Adipose tissue (tissue), 3 donors: ENCODE measurements around the gene AK8. TPM values are rescaled to one million over a fixed set of nuclear protein-coding genes. Genes with fewer than 3 reads are reported as not detected.

Source experiments
- H3K27ac ChIP-seq: one replicate; pipeline ENCODE4 v1.5.1; 2013; ENCODE audit warnings: low read depth, low read length
- WGBS, 3 donors: extraction: QIAGEN DNeasy Blood & Tissue Kit; methylation state at CpG; one replicate each; pipeline ENCODE4 v1.1.7; 2013; 5-methylcytosine and 5-hydroxymethylcytosine counted together
- polyA plus RNA-seq, 3 donors: library from polyadenylated mRNA; stranded (reverse); fragments of 200-250 nt; gene quantifications; one replicate each; pipeline ENCODE4 v1.2.3, GENCODE V29; 2013
- donor health status: healthy with polysubstance abuse.
- donor health status: Bipolar disorder and iron deficiency.
- donor health status: healthy.

The AK8 gene, protein sequence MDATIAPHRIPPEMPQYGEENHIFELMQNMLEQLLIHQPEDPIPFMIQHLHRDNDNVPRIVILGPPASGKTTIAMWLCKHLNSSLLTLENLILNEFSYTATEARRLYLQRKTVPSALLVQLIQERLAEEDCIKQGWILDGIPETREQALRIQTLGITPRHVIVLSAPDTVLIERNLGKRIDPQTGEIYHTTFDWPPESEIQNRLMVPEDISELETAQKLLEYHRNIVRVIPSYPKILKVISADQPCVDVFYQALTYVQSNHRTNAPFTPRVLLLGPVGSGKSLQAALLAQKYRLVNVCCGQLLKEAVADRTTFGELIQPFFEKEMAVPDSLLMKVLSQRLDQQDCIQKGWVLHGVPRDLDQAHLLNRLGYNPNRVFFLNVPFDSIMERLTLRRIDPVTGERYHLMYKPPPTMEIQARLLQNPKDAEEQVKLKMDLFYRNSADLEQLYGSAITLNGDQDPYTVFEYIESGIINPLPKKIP
- polyA plus RNA-seq: under 1 TPM in 2 of 3 donors, not detected in 1; 0.12 to 0.66 TPM

DNA sequence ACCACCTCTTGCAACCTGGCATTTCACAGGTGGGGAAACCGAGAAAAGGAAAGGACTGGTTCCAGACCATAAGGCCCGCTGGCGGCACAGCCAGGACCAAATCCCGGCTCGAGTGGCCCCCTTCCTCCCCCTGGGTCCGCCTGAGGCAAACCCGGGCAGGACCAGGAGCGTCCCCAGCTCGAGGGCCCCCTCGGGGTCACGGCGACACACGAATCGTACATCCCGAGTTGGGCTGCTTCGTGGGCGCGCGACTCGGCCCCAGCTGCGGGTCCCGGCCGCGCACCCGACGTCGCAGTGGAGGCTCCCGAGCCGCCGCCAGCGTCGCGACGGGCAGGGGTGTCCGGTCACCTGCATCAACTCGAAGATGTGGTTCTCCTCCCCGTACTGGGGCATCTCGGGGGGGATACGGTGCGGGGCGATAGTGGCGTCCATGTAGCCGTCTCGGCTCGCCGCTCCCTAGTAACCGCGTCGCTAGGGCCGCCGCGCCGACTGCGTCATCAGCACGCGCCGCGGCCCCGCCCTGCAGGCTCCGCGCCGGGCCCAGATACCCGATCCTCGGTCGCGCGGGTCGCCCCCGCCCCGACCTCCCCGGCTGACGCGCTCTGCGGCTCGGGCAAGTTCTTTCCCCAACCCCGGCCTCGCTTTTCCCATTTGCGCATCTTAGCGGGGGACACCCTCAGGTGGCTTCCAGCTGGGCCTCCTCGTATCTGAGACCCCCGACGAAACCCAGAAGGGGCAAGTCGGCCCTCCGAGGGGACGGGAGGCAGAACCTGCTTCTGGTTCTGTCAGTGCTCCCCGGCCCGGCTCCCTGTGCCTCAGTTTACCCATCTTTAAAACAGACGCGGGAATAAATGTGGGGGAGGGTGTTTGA, at the start of gene AK8:
TSS of gene AK8 (minus strand) at position 461 of the 871 bp plus-strand sequence. CDS start at position 432, 29 bp downstream.
- H3K27ac ChIP-seq: no peak within 1 kb of the TSS
- WGBS, 3 donors: 0 to 1% (median 0%) methylated on average over 68 to 89 of the region's 89 CpGs

DNA sequence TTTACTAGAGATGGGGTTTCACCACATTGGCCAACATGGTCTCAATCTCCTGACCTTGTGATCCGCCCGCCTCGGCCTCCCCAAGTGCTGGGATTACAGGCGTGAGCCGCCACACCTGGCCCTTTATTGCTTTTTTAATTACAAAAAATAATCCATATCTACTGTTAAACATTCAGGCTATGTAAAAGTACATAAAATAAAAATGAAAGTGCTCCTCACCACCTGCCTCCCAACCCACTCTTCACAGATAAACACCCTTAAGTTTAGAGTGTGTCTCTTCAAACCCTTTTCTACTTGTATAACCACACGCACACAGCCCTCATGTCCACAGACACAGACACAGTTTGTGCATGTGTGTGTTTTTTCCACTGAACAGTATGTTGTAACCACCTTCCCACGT, 49.6 kb upstream of the AK8 start:
- no peak overlapping the region for H3K27ac ChIP-seq
- WGBS, 3 donors: 83 to 95% (median 84%) methylated on average over 7 of the region's 7 CpGs

DNA sequence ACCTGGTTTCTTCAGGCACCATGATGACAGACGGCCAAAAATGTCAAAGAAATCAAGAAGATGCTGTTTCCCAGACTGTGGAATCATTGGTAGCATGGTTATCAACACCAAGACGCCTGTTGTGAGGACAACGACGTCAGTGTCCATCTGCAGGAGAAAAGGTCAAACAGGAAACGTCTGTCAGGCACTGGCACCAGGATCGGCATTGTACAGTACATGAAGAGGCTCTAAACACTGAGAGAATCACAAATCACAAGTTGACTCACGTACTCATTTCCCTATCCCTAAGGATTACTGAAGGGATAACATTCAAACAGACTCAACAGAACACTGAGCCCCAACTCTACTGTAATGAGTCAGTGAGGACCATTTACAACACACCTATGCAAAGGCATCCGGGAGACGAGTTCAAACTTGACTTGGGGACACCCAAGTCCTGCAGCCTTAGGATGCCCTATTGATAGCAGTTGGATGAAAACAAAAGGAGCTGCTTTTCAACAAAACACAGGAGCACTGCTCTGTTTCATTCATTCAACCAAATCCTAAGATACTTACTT, 45.3 kb upstream of the AK8 start:
- H3K27ac ChIP-seq: no peak overlapping the region
- 85 to 90% (median 88%) methylated on average over 9 of the region's 9 CpGs for WGBS, 3 donors

DNA sequence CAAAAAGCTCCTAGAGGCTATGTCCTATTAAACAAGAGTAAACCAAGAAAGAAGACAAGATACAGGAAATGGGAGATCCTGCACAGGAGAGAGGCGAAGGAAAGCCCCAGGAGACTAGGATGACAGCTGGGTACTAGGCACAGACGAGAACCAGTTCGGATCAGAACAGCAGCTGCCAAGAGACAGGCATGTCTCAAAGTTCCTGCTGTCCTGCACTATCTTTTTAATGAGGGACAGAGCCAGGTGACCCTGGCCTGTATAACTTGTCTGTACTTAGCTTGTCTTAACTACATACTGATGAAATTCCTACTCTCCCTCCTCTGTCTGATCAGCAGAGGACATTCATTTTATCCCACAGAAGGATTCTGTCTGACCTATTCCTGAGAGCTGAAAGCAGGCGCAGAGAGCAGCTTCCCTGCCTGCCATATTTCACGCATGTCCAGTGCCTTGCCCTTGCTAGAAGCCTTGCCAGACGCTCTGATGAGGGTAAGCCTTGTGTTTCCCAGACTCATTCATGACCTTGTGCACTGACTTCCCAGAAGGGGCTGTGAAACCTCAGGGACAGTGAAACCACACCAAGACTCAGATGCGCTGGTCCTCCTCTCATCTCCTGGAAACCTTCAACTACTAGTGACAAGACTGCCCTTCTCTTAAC, 41.7 kb upstream of the AK8 start:
- WGBS, 3 donors: 91 to 95% (median 93%) methylated on average over 7 of the region's 7 CpGs
- no peak overlapping the region for H3K27ac ChIP-seq

DNA sequence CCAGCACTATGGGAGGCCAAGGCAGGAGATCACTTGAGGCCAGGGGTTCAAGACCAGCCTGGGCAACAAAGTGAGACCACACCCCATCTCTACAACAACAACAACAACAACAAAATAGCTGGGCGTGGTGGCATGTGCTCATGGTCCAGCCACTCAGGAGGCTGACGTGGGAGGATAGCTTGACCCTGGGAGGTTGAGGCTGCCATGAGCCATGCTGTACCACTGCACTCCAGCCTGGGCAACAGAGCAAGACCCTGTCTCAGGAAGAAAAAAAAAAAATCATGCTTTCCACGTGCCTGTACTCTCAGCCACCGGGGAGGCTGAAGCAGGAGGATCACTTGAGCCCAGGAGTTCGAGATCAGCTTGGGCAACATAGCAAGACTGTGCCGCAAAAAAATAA, 36.8 kb upstream of the AK8 start:
- WGBS, 3 donors: 90 to 96% (median 93%) methylated on average over 6 of the region's 6 CpGs
- no peak overlapping the region for H3K27ac ChIP-seq

DNA sequence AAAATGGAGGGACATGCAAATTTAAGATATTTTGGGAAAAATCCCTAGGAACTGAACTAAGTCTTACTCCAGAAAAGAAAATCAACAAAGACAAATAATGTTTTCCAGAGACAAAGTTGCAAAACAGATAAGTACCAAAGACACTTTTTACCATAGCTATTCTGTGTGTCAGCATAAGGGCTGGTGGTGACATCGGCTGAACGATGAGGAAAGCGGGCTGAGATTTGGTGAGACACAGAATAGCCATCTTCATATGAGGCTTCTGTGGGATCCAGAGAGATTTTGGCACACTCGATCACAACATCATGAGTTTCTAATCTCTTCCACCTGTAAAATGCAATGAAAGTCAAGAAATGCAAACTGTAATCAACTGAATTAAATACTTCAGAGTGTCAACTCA, 34.0 kb upstream of the AK8 start:
- WGBS, 3 donors: 94 to 96% (median 94%) methylated on average over 4 of the region's 4 CpGs

DNA sequence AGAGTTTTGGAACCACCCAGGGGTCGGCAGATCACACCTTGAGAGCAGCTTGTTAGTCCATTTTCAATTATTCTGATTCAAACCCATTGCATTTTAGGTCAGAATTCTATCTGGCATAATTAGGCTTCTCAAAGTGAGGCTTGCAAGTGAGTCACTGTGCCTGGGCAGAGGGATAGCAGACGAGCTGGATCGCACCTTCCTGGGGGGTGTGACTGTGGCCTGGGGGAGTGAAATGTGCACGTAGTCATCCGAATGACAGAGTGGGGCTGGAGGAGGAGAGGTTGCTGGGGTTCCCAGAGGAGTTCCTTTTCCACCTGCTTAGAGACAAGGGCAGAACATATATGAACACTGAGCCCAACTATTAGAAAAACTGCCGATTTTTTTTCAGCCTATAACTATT, 32.3 kb upstream of the AK8 start:
- WGBS, 3 donors: 94 to 95% (median 94%) methylated on average over 6 of the region's 6 CpGs
- H3K27ac ChIP-seq: no peak overlapping the region

More for the DNA sequence above, 34.0 kb upstream of the AK8 start:
- H3K27ac ChIP-seq: no peak overlapping the region

DNA sequence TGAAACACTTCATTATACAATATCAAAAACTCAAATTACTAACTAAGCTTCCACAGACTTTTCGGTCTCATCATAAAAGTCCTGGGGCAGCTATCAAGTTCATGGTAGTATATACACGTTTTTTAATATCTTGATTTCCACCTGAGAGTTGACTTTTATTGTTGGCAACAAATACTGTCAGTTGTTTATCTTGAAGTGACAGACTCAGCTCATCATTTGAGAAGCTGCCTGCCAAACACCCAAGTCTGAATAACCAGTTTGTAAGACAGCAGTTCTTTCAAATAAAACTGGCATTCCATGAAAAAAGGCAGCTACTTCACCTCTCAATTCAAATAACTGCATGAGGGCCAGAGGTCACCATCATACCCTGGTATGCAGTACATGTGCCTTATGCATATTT, 31.2 kb upstream of the AK8 start:
- no peak overlapping the region for H3K27ac ChIP-seq
- WGBS, 3 donors: 74 to 90% (median 86%) methylated on average over 2 of the region's 2 CpGs

DNA sequence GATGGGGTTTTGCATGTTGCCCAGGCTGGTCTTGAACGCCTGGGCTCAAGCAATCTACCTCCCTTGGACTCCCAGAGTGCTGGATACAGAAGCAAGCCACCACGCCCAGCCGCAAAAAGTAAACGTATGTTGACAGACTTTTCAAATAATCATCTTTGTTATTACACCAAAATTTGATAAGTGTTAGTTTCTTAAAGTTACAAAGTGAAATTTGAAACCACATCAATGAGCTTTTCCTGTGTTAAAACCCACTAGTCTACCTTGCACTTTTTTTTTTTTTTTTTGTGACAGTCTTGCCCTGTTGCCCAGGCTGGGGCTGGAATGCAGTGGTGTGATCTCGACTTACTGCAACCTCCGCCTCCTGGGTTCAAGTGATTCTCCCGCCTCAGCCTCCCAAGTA, 30.6 kb upstream of the AK8 start:
- 84 to 92% (median 90%) methylated on average over 7 of the region's 7 CpGs for WGBS, 3 donors
- no peak overlapping the region for H3K27ac ChIP-seq

DNA sequence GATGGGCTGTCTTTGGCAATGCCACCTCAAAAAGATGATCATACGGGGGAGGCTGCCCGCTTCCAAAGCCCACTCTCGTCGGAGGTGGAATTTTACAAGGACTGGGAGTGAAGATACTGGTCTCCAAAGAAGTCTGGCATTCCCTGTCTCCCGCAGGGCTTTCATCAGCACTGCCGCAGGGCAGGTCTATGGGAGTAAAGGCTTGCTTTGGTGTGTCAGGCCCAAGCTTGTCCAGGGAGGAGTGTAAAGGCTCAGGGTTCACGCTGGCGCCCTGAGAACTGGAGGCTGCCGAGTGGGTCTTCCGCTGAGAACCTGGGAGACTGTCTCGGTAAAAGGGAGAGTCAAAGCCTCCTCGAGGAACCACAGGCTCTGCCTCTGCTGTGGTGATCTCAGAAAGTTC, 27.6 kb upstream of the AK8 start:
- no peak overlapping the region for H3K27ac ChIP-seq
- 93 to 96% (median 94%) methylated on average over 12 of the region's 12 CpGs for WGBS, 3 donors

DNA sequence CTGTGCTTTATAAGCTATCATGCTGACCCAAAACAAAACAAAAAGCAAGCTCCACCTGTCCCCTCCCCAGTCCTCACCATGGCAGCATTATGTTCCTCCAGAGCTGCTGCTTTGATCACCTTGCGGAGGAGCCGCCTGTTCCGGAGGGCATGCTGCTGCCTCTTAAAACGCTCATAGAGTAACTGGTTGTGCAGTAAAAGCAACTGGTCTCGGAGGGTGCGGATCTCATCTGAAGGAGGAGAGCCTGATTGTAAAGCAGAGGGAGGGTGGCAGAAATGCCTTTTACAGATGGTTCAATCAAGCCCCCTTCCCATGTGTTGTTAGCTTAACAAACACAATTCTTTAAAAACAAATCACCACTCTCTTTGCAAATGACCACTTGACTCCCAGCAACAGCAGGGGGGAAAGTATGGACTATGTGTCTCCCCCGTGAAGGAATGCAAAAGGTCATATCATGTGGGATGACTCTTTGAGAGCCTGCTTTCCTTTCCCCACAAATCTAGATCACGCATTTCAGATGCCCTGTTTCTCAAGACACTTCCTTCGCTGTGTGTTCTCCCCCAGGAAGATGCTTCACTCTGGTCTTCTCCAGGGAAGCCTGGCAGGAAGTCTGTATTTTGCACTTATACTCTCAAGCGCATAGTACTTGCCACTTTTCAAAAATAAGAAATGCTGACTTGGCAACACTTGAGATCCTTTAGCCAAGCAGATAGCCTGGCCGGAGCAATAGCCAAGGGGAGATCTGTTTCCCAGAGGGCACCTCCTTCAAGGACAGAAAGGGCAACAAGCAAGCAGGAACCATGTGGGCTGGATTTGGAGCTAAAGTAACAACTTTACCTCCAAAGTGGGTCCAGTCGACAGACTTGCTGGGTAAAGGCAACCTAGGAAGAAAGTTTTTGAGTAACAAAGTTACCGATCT, 25.7 kb upstream of the AK8 start:
- H3K27ac ChIP-seq: no peak overlapping the region
- 82 to 89% (median 83%) methylated on average over 13 of the region's 13 CpGs for WGBS, 3 donors

DNA sequence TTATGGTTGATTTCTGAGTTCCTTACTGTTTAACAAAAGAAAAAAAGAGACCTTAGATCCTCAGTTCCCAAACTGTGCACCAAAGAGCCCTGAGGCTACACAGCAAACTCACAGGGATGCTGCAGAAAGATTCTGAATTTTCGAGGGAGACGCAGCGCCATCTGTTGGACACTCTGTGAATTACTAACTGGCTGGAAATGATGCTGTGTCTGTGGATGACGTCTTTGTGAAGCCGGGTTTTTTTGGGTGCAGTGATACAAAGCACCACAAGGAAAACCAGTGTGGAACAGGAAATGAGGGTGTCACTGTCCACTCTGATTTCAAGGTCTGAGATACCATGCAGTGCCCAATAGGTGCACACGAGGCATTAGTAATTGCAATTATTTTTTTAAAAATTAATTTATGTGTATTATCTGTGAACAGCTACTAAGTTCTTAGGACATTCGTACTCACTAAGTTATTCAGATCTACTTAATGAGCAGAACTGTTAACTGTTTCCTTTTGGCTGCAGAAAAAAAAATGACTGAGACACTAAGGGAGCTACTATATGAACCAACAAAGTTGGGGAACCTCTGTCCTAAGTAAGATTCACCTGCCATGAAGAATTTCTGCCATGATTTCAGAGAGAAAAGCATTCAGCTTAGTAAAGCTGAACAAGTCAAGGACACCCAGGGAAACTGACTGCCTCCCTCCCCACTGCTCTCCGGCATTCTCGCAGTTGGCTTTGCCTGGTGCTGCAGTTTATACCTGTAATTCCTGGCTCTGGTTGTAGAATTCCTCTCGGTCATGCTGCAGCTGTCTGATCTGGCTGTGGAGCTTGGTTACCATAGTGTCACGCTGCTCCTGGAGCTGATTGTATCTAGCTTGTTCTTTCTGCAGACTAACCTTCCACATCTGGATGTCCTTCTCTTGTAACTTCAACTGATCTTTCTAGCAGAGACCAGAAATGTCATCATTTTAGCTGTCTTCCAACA, 24.1 kb upstream of the AK8 start:
- 46 to 49% (median 48%) methylated on average over 11 of the region's 11 CpGs for WGBS, 3 donors
- no peak overlapping the region for H3K27ac ChIP-seq

DNA sequence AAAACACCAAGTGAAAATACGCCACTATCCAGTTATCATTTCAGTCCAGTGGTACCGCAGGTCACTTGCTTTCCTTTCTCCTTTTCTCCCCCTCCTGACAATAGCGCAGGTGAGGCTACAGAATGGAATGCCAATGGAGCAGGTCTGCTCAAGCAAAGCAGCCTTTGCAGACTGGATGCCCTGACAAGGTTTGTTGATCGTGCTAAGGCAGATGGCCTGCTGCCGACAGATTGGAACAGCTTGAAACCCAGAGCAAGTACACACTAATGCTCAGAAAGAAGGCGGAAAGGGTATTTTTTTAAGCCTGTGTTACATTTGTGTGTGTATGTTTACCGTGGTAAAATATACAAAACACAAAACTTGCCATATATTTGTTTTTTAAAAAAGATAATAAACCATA, 20.0 kb upstream of the AK8 start:
- WGBS, 3 donors: 94 to 99% (median 96%) methylated on average over 7 of the region's 7 CpGs
- H3K27ac ChIP-seq: no peak overlapping the region

DNA sequence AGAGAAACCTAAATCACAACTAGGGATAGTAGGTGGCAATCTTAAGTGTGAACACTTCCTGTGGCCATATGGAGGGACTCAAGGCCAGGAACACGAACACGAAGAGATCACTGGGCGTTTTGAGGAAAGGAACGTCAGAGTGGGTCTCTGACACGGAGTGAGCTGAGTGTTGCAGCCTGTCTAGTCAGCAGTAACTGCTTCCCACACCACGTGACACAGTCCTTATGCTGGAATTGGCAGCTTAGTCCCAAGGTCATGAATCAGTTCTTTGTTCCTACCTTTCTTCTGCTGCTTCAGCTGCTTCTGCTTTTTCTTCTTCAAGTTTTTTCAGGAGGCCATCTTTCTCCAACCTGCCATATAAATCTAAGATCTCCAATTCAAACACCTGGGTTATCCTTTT, 18.8 kb upstream of the AK8 start:
- 63 to 83% (median 65%) methylated on average over 6 of the region's 6 CpGs for WGBS, 3 donors
- H3K27ac ChIP-seq: no peak overlapping the region

DNA sequence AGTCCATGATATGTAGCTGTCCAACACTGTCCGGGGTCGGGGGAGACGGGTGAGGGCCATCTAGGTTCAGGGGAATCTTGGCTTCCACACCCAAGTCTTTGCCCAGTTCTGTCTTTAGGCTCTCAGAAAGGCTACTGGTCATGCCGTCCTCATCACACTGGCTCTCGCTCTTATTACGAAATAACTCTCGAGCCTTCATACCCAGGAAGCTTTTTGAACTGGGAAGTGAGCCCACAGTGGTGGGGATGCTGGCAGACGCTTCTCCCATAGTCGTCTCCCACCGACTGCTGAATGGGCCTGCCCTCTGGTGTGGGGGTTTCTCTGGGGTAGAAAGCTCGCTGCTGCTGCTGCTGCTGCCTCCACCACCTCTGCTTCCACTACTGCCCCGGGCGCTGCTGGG, 18.2 kb upstream of the AK8 start:
- WGBS, 3 donors: 82 to 92% (median 84%) methylated on average over 12 to 13 of the region's 13 CpGs
- no peak overlapping the region for H3K27ac ChIP-seq
